ENCODE results near the gene CNOT1. TPM values are rescaled to one million over a fixed set of nuclear protein-coding genes. Genes with fewer than 3 reads are reported as not detected.
"Not testable (repeated sequence)": the region's sequence is repeated elsewhere in the genome, so short reads cannot be mapped to it uniquely, and the experiment has no call there.

Gene CNOT1
- total RNA-seq, 1 experiment from 2014 or later: 299 TPM

DNA sequence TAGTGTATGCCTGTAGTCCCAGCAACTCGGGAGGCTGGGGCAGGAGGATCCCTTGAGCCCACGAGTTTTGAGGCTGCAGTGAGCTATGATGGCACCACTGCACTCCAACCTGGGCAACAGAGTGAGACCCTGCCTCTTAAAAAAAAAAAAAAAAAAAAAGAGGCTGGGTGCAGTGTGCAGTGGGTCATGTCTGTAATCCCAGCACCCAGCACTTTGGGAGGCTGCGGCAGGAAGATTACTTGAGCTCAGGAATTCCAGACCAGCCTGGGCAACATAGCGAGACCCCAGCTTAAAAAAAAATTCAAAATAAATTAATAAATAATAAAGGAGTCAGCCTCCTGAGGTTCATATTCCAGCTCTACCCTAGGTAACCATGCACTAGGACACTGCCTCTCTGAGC, 9.6 kb upstream of the CNOT1 start:
- no peaks in the 10 kb centered on the region for H3K27me3 Mint-ChIP-seq (ENCODE audit: unreplicated experiment)
- no peaks in the 10 kb centered on the region for H3K36me3 Mint-ChIP-seq (ENCODE audit: insufficient read depth, unreplicated experiment)
- H3K9me3 Mint-ChIP-seq (ENCODE audit: low read depth, unreplicated experiment): no peaks in the 10 kb centered on the region
- intact Hi-C loops (cut with micrococcal nuclease; ENCODE audit: unreplicated experiment): loop anchor here (10.0 kb wide), 1 partner anchor 304 kb away; no protein-coding TSS in a partner anchor
- peaks cover 13% of the 10 kb centered on the region for H3K4me1 Mint-ChIP-seq (ENCODE audit: low read depth, unreplicated experiment)
- no peak overlapping the region for H3K4me3 Mint-ChIP-seq (ENCODE audit: low read depth, unreplicated experiment)
- no peak for TF ChIP-seq CTCF (IDR thresholded peaks at IDR 0.05; ENCODE audit: unreplicated experiment)
- no peak overlapping the region for H3K27ac Mint-ChIP-seq (ENCODE audit: unreplicated experiment)
- CTCF ChIA-PET: interaction anchor here (0.7 to 0.8 kb wide), 2 partner anchors 22 to 552 kb away, joined by 3 to 7 read pairs; no protein-coding TSS in a partner anchor
- no peak for DNase-seq
- BruUV-seq (replicated peaks): no TSS peak

DNA sequence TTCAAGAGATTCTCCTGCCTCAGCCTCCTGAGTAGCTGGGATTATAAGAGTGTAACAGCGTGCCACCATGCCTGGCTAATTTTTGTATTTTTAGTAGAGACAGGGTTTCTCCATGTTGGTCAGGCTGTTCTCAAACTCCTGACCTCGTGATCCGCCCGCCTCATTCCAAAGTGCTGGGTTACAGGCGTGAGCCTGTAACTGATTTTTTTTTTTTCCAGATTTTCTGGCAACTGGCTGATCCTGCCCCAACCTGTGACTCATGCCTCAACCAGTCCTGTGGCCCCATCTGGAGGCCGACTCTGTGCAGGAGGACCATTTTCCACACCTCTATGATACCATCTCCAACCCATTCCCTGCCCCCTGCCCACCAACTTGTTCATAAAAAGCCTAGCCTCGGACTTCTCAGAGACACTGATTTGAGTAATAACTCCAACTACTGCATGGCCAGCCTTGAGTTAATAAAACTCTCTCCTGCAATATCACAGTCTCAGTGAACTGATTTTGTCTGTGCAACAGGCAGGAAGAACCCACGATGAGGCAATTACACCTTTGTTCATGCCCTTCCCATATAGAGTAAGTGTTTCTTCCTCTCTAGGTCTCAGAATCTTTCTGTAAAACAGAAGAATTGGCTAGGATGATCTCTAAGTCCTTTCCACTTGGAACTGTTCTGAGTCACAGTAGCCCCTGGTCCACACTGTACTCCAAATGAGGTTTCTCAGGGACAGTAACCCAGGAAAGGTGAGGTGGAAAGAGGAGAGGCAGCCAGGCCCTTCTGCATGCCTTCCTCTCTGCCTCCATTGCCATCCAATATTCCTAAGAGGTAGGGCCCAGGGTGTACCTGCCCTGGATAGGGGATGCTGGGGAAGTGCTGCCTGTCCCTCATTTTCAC, 8.8 kb upstream of the CNOT1 start:
- CTCF ChIA-PET: interaction anchor here (0.8 kb wide), 2 partner anchors 23 to 35 kb away, joined by 3 read pairs; no protein-coding TSS in a partner anchor
- Mint-ChIP-seq H3K4me1 (ENCODE audit: low read depth, unreplicated experiment) (peaks cover 13% of the 10 kb centered on the region), H3K27ac (ENCODE audit: unreplicated experiment) (peak overlapping the region; percentile 38), H3K4me3 (ENCODE audit: low read depth, unreplicated experiment) (no peak overlapping the region), H3K27me3 (ENCODE audit: unreplicated experiment) (no peaks in the 10 kb centered on the region), H3K9me3 (ENCODE audit: low read depth, unreplicated experiment) (no peaks in the 10 kb centered on the region), H3K36me3 (ENCODE audit: insufficient read depth, unreplicated experiment) (no peaks in the 10 kb centered on the region)
- no TSS peak for BruUV-seq (replicated peaks)
- intact Hi-C loops (cut with micrococcal nuclease; ENCODE audit: unreplicated experiment): loop anchor here (1.0 to 10.0 kb wide), 2 partner anchors 126 to 304 kb away; no protein-coding TSS in a partner anchor
- peak; percentile 59 for TF ChIP-seq CTCF (IDR thresholded peaks at IDR 0.05; ENCODE audit: unreplicated experiment)
- peak; percentile 77 for DNase-seq

- H3K9me3 Mint-ChIP-seq (ENCODE audit: low read depth, unreplicated experiment); DNase-seq; H3K27me3 Mint-ChIP-seq (ENCODE audit: unreplicated experiment); H3K27ac Mint-ChIP-seq (ENCODE audit: unreplicated experiment); BruUV-seq (replicated peaks); H3K4me3 Mint-ChIP-seq (ENCODE audit: low read depth, unreplicated experiment); CTCF ChIA-PET; H3K36me3 Mint-ChIP-seq (ENCODE audit: insufficient read depth, unreplicated experiment): not testable (repeated sequence)
- intact Hi-C loops (cut with micrococcal nuclease; ENCODE audit: unreplicated experiment): loop anchor here (10.0 kb wide), 1 partner anchor 302 kb away; no protein-coding TSS in a partner anchor
- H3K4me1 Mint-ChIP-seq (ENCODE audit: low read depth, unreplicated experiment): peaks cover 13% of the 10 kb centered on the region
These were observed 7.4 kb upstream of the CNOT1 start for GRCh38 chr16:58637021-58637420.

GRCh38 chr16:58636466-58636865, 6.8 kb upstream of the CNOT1 start:
- peaks cover 13% of the 10 kb centered on the region for H3K4me1 Mint-ChIP-seq (ENCODE audit: low read depth, unreplicated experiment)
- no peaks in the 10 kb centered on the region for H3K9me3 Mint-ChIP-seq (ENCODE audit: low read depth, unreplicated experiment)
- no peak overlapping the region for H3K27ac Mint-ChIP-seq (ENCODE audit: unreplicated experiment)
- no peak for TF ChIP-seq CTCF (IDR thresholded peaks at IDR 0.05; ENCODE audit: unreplicated experiment)
- CTCF ChIA-PET: no interaction called here
- BruUV-seq (replicated peaks): no TSS peak
- no peaks in the 10 kb centered on the region for H3K36me3 Mint-ChIP-seq (ENCODE audit: insufficient read depth, unreplicated experiment)
- H3K27me3 Mint-ChIP-seq (ENCODE audit: unreplicated experiment): no peaks in the 10 kb centered on the region
- DNase-seq: no peak
- H3K4me3 Mint-ChIP-seq (ENCODE audit: low read depth, unreplicated experiment): no peak overlapping the region
- intact Hi-C loops (cut with micrococcal nuclease; ENCODE audit: unreplicated experiment): loop anchor here (10.0 kb wide), 1 partner anchor 302 kb away; no protein-coding TSS in a partner anchor

Data from Calu3 (cell line).